Measurements from ENCODE around the gene ABI1.

DNA sequence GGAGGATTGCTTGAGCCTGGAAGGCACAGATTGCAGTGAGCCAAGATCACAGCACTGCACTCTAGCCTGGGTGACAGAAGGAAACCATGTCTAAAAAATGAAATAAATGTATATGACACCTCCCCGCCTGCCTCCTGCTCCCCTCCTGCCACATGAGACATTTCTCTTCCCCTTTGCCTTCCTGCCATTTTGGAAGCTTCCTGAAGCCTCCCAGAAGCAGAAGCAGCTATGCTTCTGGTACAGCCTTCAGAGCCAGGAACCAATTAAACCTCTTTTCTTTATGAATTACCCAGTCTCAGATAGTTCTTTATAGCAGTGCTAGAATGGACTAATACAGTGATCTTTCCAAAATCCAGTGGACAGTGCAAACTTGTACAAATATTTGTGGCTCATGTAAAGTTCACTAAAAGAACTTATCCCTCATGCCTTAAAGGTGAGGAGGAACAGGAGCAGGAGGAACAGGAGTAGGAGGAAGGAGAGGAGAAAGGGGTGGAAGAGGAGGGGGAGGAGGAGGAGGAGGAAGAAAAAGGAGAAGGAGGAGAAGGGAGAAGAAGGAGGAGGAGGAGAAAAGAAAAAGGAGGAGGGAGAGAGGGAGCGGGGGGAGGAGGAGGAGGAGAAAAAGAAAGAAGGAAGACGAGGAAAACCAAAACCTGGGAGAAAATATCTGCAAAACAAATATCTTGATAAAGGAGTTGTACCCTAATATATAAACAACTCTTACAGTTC, 2.8 kb upstream of the ABI1 start:
- TF ChIP-seq, protein P1, sequence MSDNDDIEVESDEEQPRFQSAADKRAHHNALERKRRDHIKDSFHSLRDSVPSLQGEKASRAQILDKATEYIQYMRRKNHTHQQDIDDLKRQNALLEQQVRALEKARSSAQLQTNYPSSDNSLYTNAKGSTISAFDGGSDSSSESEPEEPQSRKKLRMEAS (IDR thresholded peaks at IDR 0.05) = no peak
- TF ChIP-seq, protein P2, sequence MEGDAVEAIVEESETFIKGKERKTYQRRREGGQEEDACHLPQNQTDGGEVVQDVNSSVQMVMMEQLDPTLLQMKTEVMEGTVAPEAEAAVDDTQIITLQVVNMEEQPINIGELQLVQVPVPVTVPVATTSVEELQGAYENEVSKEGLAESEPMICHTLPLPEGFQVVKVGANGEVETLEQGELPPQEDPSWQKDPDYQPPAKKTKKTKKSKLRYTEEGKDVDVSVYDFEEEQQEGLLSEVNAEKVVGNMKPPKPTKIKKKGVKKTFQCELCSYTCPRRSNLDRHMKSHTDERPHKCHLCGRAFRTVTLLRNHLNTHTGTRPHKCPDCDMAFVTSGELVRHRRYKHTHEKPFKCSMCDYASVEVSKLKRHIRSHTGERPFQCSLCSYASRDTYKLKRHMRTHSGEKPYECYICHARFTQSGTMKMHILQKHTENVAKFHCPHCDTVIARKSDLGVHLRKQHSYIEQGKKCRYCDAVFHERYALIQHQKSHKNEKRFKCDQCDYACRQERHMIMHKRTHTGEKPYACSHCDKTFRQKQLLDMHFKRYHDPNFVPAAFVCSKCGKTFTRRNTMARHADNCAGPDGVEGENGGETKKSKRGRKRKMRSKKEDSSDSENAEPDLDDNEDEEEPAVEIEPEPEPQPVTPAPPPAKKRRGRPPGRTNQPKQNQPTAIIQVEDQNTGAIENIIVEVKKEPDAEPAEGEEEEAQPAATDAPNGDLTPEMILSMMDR (IDR thresholded peaks at IDR 0.05; ENCODE audit: low read depth, low read length, missing input control) = no peak

Data from liver (tissue), 2 donors.